Posterior cingulate gyrus (tissue), 11 donors: ENCODE measurements around the gene OR1C1.
"Not testable (repeated sequence)": the region's sequence is repeated elsewhere in the genome, so short reads cannot be mapped to it uniquely, and the experiment has no call there.

ENCODE experiments used
- DNase-seq, 10 donors: peaks; one replicate each; pipeline versions ENCODE4 v3.0.0 to v3.0.0-alpha.2; 2020 to 2021; ENCODE audit warnings: mixed read lengths in 3 of 10
- intact Hi-C: fragments of 100-400 bp; cut with DNase I; formaldehyde crosslinking; loops from one replicate; pipeline ENCODE4 v1.15.1; 2023

Gene OR1C1, protein sequence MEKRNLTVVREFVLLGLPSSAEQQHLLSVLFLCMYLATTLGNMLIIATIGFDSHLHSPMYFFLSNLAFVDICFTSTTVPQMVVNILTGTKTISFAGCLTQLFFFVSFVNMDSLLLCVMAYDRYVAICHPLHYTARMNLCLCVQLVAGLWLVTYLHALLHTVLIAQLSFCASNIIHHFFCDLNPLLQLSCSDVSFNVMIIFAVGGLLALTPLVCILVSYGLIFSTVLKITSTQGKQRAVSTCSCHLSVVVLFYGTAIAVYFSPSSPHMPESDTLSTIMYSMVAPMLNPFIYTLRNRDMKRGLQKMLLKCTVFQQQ

DNA sequence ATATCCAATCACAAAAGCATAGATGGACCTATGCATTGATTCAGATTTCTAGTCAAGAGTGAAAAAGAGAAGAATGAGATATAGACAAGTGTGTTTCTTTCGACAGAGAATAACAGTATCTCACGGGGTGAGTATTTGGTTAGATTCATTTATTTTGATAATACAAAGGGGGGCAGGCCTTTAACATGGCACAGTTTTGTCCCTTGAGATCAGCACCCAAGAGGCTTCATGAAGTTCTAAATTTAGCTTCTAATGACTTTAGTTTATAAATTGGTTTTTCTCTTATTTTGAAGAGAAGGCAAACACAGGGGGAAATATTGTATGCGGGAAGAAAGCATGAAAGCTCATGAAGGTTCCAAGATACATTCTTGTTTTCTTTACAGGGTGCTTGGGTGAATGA, at the start of gene OR1C1:
Gene OR1C1, minus strand, starts transcription at position 101 of the 400 bp plus-strand sequence. CDS start 2,150 bp downstream, outside the sequence.
- intact Hi-C loops = no loop called here
- DNase-seq = no peak

DNA sequence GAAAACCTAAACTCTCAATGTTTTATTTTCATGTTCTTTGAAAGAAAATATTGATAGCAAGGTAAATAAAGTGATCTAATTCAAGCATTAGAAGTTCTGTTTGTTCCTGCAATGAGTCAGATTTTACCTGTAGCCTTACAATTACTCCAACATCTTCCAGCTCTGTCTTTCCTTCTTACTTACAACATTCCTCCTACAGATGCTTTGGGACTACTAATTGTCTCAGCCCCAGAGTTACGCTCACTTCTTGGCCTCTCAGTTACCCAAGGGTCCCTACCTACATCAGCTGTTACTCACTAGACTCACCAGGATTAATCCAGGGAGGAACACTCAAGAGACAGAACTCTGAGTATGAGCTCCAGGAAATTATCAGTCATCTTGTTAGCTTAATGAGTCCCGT, 37.2 kb upstream of the OR1C1 start:
- no peak for DNase-seq
- intact Hi-C loops = no loop called here

DNA sequence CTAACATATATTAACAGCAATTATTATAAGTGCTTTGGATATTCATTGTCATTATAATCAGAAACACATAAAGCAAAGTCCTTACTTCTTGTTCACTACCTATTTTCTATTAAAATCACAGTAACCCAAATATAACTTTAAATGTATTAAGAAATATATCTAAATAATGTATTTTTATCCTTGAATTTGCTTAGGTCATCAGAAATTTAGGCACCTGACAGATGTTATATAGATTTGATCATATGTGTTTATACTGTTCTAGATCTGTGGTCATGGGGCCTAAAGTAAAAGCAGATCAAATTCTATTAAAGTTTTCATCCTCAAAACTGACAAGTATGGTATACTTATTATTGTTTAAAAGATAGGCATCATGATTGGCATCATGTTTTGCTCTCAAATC, 9.2 kb upstream of the OR1C1 start:
- intact Hi-C loops = no loop called here

DNA sequence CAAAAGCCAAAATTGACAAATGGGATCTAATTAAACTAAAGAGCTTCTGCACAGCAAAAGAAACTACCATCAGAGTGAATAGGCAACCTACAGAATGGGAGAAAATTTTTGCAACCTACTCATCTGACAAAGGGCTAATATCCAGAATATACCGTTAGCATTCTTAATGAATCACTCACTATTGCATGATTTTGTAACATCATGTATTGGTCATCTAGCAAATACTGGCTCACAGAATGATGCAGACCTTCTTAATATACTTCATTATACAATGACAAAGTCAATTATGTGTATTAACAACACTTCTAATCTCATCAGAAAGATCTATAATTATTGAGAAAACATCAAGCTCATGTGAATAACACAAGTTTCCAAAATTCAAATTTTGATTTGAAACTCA, 6.0 kb downstream of the OR1C1 start:
- DNase-seq, intact Hi-C loops: not testable (repeated sequence)

More for the DNA sequence above, 9.2 kb upstream of the OR1C1 start:
- DNase-seq = no peak

DNA sequence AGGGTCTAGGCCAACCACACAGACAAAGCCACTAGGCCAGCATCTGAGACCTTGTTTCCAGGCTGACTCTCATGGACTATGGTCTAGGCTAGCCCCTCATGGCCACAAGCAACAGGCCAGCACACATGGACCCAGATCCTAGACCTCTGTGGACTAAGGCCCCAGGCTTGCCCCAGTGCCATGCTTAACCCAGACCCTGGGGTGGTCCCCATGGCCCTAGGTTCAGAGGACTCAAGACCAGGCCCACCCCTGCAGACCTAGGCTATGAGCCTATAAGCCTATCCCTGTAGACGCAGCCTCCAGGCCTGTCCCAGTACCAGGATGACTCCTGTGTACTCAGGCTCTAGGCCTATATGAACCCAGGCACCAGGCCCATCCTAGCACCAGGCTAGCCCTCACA, 10.5 kb downstream of the OR1C1 start:
- intact Hi-C loops = no loop called here
- DNase-seq = peak in 2 of 10 donors; percentile 24 to 39

DNA sequence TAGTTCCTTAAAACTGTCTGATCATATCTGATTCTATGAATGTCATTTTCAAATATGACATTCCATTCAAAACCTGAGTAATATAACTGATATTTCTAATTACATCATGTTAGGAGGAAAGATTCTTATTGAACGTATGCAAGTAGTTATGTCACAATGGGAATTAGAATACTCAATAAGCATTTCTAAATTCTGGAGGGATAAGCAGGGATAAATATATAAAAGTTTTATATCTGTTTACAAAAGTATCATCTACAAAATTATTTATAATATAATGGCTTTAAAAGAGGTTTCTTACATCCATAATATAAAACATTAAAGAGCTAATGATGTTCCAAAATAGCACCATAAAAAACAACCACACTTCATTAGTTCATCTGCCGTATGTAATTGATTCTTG, 12.3 kb downstream of the OR1C1 start, which contains the start of gene OR14A2:
Gene OR14A2, minus strand, starts transcription at position 101 of the 400 bp plus-strand sequence.
- intact Hi-C loops = no loop called here
- no peak for DNase-seq

DNA sequence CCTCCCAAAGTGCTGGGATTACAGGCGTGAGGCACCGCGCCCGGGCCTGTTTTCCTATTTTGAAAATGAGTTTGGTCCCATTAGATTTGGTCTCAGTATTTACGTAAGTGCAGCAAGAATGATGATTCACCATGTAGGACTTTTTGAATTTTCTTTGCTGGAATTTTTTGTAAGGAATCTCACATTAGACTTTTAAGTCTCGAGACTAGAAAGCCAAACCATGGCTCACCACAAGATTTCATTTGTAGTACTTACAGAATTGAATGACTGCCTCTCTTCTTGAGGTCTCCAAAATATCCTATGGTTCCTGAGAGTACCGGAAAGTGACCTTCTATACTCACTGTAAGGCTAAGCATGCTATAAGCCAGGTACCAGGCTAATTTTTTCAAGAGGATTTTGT, 12.7 kb downstream of the OR1C1 start:
- no peak for DNase-seq
- intact Hi-C loops = no loop called here

DNA sequence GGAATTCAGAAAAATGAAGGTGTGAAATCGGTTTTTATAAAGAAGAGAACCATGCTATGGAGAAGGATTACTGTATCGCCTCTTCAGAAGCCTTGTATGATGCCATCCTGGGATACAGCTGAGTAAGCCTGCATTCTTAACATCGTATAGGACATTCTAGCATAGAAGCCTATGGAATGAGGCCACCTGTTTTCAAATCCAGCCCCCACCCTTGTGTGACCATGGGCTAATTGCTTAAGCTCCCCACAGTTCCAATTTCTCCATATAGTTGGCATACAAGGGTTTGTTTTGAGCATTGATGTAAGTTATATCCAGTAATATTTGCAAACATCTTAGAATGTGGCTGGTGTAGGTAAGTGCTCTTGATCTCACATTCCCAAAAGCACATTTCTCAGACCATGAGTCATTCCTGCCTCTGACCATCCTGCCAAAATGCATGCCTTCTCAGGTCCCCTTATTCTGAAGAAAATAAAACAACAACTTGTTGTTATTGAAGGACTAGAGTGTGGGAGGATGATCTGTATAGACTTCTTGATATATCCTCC, 13.9 kb downstream of the OR1C1 start:
- intact Hi-C loops = no loop called here
- DNase-seq = no peak

DNA sequence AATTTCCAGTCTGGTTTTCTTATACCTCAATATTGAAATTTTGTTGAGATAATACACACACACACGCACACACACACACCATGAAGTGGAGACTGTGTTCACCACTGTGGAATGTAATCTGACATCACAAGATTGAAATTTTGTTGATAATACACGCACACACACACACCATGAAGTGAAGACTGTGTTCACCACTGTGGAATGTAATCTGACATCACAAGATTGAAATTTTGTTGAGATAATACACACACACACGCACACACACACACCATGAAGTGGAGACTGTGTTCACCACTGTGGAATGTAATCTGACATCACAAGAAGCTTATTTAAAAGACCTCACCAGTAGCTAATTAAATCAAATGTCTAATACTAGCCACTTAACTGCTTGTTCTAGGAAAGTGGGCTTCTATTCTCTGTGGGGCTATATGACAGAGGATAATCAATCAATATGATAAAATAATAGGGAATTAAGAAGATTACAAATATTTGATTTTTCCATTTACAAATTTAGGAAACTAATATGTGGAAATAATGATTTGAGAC, 18.1 kb downstream of the OR1C1 start:
- DNase-seq, intact Hi-C loops: not testable (repeated sequence)

DNA sequence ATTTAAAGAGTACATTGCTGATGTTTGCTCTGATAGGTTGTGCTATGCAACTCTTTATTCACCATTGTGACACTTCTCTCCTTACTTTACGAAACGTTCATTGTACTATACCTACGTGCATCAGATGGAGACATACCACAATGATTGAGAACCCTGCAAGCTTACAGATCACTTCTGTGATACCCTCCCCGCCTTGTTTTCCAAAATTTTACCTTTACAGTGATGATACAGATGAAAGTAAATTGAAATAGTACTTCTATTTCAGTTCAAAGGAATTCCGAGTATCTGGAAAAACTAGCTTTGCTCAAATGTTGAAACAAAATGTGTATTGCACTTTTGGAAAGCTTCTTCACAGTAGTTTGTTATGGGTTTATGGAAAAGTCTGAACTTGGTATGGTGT, 18.6 kb downstream of the OR1C1 start:
- intact Hi-C loops = no loop called here

DNA sequence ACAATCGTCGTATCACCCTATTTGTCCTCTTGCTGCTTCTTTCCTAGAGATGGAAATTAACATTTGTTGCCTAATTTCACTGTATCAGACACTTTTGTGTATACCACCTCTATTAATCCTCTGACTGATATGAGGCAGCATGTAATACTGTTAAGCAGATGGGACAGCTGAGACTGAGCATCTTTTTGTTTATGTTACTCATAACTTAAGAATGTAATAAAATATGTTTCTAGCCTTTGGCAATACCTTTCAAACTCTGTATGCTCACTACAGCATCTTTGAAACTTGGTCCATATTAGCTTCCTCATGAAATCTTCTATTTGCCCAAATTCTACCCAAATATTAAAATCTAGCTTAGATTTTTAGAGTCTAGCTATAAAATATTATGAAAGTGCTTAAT, 19.6 kb downstream of the OR1C1 start:
- intact Hi-C loops = no loop called here
- no peak for DNase-seq

More for the DNA sequence above, 18.6 kb downstream of the OR1C1 start:
- DNase-seq = no peak

DNA sequence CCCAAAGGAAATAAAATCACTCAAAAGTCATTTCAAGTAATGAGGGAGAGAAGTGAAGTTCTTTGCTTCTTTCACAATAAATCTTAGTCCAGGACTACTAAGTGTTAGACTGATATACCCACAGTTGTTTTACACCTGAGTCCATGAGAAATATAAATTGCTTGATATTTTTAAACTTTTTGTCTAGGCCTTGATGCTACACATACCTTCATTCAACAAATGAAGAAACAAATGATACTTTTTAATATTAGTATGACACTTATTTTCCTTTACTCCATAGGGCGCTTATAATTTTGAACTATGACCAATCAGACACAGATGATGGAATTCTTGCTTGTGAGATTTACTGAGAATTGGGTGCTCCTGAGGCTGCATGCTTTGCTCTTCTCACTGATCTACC, 22.0 kb downstream of the OR1C1 start, which contains the start of gene OR14K1:
Gene OR14K1, plus strand, starts transcription at position 301 of the 400 bp plus-strand sequence. Its CDS starts 0 bp downstream, at position 301.
- intact Hi-C loops = no loop called here
- DNase-seq = no peak

DNA sequence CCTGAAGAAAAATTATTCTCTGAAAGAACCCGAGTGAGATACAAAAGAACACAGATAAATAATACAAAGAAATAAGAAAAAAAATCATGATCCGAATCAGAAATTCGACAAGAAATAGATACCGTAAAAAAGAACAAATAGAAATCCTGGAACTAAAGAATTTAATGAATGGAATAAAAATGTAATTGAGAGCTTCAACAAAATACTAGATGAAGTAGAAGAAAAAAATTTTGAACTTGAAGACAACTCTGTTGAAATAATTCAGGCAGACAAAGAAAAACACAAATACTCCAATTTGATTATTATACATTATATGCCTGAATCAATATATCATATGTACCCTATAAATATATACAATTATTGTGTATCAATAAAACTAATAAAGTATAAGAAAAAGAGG, 39.1 kb downstream of the OR1C1 start:
- intact Hi-C loops = no loop called here
- DNase-seq = no peak

DNA sequence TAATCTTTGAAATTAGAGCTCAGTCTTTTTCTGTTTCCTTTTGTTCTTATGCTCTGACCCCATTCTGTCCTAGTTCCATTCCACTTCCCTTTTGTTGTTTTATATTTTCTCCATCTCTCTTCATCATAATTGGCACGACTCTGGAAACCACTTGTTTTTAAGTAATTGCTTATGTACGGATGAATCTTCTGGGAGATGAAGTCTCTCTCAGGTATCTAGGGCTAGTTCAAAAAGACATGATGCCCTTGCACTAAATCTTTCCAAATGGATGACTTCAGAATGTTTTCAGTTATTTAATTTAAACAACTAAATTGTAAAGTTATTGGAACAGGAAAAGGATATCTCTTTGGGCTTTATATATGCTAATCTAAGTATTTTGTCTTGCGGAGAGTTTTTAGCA, 43.8 kb downstream of the OR1C1 start, which contains the start of gene OR6F1:
Gene OR6F1, minus strand, starts transcription at position 101 of the 400 bp plus-strand sequence. CDS start 3,891 bp downstream, outside the sequence.
- DNase-seq = no peak
- intact Hi-C loops = no loop called here

DNA sequence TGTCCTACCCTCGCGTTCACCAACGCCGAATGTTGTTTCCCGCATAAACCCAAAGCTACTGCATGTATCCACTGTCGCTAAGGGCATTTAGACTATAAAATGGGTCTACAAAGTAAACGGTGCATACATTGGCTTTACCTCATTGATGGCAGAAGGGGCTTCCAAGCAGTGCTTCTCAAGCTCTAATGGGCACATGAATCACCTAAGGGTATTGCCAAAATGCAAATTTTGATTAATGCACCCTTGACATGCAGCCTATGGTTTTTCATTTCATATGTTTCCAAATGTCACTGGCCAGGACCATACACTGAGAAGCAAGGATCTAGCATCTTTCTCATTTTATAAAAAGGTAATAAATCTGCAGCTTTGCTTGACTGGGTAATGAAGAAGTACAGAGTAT, 46.6 kb downstream of the OR1C1 start:
- intact Hi-C loops = no loop called here
- DNase-seq = no peak

DNA sequence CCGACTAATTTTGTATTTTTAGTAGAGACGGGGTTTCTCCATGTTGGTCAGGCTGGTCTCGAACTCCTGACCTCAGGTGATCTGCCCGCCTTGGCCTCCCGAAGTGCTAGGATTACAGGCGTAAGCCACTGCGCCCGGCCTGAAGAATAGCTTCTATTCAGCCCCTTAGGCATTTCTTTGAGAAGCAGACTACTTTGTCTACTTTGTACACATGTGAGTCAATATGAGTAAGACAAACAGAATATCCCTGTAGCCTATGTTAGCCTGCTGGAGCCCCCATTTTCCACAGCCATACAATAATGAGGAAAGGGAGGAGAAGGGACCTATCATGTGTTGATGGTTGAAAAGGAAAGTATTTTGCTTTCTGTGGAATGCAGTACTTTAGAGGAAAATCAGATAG, 49.7 kb downstream of the OR1C1 start:
- intact Hi-C loops, DNase-seq: not testable (repeated sequence)
